ENCODE data around the gene SDCCAG8.

DNA sequence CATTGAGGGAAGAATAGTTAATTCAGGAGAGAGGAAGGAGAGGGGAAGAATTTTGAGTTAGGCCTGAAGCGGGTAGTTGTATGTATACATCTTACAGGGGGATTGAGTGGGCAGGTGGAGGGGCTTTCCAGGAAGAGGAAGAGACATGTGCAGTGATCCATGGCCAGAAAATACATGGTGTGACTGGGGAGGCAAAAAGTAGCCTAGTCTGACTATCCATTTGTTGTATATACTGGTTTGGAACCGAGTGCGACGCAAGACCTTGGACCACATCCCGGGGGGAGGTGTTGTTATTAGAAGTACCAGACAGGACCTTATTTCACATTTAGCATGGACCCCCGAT is 158.3 kb downstream of the SDCCAG8 start:
- TF ChIP-seq, protein P1, sequence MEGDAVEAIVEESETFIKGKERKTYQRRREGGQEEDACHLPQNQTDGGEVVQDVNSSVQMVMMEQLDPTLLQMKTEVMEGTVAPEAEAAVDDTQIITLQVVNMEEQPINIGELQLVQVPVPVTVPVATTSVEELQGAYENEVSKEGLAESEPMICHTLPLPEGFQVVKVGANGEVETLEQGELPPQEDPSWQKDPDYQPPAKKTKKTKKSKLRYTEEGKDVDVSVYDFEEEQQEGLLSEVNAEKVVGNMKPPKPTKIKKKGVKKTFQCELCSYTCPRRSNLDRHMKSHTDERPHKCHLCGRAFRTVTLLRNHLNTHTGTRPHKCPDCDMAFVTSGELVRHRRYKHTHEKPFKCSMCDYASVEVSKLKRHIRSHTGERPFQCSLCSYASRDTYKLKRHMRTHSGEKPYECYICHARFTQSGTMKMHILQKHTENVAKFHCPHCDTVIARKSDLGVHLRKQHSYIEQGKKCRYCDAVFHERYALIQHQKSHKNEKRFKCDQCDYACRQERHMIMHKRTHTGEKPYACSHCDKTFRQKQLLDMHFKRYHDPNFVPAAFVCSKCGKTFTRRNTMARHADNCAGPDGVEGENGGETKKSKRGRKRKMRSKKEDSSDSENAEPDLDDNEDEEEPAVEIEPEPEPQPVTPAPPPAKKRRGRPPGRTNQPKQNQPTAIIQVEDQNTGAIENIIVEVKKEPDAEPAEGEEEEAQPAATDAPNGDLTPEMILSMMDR (IDR thresholded peaks at IDR 0.05; ENCODE audit: low read depth, low read length): no peak
- no peak for TF ChIP-seq EZH2phosphoT487 (IDR thresholded peaks at IDR 0.05; ENCODE audit: low read depth)
